ENCODE results near the gene PTPRN2.

Gene PTPRN2

DNA sequence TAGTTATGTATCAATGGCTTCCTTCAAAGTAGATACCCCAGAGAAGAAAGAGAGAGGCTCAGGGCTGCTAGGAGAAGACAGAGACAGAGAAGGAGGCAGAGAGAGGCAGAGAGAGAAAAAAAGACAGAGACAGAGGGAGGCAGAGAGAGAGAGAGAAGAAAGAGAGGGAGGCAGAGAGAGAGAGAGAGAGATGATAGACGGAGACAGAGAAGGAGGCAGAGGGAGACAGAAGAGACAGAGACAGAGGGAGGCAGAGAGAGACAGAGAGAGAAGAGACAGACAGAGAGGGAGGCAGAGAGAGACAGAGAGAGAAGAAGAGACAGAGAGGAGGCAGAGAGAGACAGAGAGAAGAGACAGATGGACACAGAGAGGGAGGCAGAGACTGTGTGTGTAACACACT is 1062.9 kb downstream of the PTPRN2 start:
- no peak for DNase-seq

DNA sequence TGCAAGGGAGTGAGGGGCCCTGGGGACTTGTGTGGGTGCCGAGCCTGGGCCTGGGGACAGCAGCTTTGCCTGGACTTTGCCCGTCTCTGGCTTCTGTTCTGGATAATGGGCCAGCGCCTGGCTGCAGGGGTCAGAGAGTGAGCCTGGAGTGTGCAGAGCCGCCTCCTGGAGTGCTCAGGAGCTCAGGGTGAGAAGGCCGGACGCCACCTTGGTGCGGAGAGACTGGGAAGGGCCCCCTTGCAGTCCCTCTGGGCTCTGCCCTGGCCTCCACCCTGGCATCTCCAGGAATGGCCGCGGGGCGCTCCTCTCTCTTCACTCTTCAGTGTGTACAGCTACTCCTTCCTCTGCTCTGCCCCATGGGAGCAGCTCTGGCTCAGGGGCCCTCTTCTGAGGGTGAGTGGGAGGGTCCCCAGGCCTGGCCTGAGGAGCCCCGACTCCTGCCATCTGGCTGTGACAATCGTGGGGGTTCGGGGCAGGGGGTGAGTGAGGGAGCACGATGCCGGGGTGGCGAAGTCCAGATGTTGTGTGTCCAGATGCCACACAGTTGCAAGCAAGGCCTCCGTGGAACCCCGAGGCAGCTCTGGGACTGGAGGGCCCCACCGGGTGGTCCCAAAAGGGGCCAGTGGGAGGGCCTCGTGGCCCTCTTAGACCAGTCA is 1063.7 kb downstream of the PTPRN2 start:
- no peak for DNase-seq

DNA sequence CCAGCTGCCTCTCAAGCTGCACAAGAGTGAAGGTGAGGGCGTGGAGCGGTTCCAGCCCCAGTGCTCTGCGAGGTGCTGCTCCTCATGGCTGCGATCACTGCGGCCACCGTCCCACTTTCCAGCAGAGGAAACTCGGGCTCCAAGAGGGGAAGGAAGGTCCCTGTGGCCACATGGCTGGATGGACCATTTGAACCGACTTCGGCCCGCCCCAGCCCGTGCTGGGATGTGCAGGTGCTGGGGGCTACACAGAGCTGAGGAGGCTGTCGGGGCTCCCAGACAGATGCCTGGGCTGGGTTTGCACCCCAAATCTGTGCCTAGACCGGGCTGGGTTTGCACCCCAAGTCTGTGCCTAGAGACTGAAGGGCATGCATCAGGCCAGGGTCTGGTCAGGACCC is 1064.3 kb downstream of the PTPRN2 start:
- DNase-seq = no peak

DNA sequence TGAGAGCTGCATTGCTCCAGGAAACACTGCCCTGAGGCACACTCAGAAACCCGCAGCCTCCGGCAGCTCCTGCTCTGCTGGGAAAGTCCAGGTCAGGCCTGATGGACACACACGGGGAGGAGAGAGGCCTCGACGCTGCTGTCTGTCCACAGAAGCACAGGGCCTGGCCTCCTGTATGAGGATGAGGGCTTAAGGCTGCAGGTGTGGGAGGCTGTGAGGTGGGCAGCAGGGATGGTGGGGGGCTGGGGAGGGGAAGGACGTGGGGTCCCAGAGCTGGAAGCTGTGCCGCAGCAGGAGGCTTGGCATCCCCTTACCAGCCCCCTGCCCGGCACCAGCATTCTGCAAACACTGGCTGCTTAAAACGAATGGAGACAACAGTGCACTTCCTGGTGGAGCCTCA is 1064.7 kb downstream of the PTPRN2 start:
- DNase-seq = no peak

DNA sequence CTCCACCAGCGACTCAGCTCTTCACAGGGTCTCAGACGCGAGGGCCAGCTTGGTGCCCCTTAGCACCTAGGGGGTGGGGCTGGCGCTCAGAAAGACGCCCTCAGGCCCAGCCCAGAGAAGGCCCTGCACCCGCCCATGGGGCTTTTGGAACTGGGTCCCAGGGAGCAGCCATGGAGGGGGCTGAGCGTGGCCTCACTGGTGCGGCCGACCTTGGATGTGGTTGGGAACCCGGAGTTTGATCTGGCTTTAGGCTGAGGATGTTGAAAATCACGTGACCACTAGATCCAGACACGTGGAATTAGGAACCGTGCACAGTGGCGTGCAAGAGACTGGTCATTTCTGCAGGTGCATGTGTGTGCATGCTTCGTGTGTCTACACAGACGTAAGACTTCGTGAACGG is 1065.4 kb downstream of the PTPRN2 start:
- DNase-seq = no peak

DNA sequence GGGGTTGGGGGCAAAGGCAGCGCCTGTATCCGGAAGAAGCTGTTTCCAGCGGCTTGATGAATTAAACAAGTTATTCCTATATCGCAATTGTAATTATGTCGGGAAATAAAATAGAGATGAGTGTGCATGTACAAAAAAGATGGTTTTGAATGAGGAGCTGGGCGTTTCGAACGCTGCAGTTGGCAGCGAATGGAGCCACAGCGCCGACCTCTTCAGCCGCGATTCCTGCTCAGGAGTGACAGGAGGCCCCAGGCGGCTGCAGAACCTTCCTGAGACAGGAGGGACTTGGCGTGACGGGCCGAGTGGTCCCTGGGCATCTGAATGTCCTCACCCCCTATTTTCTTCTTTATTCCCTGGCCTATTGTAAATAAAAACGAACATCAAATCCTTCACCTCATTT is 1065.9 kb downstream of the PTPRN2 start:
- DNase-seq = no peak

DNA sequence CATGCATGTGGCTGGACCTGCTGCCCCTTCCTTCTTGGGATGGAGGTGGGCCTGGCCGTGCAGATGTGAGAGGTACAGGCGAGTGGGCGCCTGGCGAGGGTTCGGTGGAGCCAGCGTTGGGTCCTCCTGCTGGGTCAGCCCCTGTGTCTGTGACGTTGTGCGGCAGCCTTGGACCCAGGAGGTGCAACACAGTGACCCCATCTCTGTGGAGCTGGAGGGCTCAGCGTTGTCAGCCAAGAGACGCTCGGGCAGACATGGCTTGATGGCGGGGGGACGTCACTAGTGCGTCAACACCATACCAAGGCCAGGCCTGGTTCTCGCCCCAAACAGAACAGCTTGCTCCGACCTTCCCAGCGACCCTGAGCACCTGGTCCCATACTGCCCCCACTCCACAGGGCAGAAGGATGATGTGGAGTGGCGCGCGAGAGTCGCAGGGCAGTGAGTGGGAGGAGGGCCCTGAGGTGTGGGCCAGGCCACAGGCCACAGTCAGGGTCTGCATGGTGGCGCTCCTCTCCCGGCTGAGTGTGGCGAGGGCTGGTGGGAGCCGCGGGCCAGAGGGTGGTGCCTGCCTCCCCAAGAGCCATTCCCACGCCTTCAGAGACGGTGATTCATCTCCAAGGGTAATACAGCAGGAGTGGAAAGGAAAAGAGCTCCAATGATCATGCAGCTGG is 1066.4 kb downstream of the PTPRN2 start:
- DNase-seq = no peak

DNA sequence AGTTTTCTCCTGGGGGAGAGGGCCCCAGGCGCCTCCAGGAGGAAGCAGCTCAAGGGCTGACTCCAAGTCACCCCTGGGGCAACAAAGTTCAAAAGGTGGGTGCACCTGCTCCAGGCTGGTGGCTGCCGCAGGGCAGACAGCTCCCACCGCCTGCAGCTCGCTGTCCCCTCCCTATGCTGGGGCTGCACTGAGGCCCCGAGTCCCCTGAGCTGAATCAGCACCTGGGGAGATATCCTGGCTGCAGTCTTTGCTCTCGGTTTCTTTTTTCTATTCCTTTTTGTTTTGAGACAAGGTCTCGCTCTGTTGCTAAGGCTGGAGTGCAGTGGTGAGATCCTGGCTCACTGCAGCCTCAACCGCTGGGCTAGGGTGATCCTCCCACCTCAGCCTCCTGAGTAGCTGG is 1067.4 kb downstream of the PTPRN2 start:
- no peak for DNase-seq

DNA sequence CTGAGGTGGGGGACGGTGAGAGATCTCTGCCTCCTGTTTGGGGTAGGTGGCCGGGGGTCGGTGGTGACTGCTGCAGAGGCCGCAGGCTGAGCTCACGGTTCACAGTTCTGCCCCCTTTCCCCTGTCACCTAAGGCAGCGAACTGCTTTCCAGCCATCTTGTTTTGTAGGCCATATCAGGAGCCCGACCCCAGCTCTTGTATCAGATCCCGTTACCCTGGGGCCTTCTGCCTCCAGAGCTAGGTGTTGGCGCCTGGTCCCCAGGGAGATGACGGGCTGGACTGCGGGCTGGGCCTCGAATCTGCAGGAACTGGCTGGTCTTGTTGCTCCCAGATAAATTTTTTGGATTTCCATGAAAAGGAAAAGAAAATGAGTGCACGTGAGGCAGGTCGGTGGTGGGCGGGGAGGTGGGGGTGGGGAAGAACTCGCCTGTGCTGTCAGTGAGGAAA is 1067.8 kb downstream of the PTPRN2 start:
- no peak for DNase-seq

DNA sequence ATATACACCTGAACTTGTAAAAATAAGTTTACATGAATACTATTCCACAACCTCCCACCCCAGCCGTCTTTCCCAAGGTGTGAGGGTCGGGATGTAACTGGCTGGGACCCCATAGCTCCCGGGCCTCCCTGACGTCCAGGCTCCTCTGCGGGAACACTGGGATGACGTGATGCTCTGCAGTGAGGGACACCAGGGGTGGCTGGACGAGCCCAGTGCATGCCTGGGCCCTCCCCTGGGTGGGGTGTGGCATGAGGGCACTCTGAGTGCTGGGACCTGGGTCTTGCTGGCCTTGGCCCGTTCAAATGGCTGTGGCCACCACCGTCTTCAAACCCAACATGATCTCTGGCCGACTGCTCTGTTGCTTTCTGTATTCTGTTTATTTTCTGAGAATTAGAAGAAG is 1068.4 kb downstream of the PTPRN2 start:
- DNase-seq = no peak

DNA sequence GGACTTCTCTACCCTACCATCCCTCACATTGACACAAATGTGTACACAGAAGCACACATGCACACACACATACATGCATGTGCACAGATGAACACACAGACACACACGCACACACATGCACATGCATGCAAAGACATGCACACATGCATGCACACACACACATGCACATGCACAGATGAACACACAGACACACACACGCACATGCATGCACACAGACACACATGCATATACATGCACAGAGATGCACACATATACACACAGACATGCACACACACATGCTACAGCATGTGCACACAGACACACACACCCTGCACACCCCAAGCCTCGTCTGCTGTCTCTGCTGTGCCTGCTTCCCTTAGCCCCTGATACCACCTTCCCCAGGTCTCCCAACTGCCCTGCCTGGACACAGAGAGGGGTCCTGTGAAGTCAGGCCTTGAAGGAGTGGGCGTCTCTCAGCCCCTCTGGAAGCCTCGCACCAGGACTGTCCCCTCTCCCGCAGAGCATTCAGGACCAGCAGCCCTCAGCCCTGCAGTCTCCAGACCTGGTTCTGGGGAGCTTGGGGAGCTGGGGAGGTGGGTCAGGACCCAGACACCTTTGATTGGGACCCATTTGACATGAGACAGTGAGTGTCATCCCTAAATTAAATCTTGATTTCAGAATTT is 1069.0 kb downstream of the PTPRN2 start:
- no peak for DNase-seq

DNA sequence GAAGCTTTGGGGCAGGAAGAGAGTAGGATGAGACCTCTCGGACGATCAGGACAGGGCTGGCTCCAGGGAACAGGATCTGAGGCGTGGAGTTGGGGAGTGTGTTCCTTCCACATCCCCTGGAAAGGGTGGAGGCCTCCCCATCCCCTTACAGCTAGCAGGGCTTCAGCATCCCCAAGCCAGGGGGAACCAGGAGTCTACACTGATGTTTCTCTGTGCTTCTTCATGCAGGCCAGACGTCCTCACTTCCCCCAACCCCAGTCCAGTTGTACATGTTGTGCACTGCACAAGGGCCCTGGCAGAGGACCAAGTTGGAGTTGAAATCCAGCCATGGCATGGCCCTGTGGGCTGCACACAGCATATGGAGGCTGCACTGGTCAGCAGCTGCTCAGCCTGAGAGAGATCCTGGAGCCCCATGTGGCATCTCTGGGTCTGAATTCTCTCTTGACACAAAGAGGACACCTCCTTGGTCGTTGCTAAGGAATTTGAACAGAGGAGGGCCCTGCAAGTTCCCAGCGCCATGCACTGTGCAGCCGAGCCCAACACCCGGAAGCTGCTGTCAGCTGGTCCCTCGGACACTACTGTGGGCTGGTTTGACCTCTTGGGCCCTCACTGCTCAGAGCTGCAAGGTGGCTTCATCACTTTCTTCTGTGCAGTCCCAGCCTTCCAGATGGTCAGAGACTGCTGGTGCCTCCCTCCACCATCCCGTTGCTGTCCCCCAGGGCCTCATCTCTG is 1069.7 kb downstream of the PTPRN2 start:
- DNase-seq = no peak

DNA sequence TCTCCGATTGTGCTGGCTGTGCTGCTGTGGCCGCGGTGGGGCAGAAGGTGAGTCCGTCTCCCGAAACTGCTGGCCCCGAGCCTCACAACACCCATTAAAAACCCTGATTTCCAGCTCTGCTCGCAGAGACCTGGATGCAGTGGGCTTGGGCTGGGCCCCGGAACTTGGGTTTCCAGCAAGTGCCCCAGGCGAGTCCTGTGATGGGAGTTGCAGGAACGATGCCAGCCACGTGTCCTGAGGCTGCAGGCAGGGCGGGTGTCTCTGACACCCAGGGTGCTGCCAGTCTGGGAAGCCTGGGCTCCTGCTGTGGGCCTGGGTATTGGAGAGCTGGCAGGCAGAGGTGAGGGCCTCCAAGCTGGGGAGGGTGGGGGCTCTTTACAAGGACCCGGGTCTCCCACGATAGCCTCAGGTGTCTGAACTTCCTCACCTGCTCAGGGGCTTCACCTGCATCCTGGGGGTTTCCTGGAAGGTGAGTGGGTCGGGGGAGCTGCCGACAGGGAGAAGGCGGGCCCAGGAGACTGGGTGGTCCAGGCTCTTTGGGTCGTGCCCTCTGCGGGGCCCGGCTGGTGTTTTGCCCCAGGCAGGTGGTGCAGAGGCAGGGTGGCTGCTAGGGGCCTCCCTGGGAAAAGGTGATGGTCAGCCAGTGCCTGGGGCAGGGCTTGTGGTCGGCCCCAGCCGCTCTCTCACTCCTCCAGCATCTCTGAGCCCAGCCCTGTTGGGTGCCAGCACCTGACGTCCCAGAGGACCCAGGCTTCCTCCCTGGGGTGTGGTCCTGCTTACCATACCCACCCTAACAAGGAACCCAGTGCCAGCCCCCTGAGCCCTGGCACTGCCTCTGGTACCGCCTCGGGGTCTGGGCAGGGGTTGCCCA is 1070.5 kb downstream of the PTPRN2 start:
- DNase-seq = no peak

DNA sequence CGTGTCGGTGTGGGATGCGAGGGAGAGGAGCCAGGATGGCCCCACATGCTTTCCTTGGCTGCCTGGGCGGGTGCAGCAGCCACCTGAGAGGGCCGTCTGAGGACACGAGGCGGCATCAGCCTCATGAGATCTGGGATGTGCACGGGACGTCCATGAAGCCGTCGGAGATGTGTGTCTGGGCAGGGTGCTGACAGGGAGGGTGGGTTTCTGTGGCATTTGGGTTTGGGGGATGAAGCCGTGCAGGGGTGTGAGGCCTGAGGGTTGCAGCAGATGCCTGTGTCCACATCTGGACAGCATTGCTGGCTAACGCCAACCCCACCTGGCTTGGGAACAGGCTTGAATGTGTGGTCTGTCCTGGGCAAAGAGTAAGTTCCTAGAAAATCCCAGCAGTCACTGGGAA is 1071.3 kb downstream of the PTPRN2 start:
- DNase-seq = no peak

DNA sequence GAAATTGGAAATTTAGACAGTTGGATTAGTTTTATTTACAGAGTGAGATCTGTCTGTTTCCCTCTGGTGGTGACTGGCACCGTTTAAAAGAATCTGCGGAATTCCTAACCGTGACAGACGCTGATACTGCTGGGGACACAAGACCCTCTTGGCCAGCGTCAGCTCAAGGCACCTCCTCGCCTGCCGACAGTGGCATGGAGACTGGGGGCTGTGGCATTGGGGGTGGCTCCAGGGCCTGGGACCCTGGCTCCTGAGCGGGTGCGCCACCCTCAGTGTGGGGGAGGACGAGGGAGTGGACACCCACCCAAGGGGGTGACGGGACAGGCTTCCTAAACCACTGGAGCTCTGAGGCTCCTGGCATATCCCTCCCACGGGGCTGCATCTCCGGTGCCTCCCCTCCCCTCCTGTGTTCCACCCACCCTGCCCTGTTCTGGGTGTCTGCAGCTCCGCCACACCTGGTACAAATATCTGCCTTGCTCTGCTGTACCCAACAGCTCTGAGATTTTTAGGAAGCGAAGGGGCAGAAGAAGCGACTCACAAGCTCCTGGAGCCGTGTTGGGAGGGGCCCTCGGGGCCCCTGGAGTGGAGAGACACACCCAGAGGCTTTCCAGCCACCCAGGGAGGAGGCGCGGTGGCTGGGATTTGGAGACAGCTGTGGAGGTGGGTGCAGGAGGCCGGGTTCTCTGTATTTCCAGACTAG is 1072.1 kb downstream of the PTPRN2 start:
- no peak for DNase-seq

DNA sequence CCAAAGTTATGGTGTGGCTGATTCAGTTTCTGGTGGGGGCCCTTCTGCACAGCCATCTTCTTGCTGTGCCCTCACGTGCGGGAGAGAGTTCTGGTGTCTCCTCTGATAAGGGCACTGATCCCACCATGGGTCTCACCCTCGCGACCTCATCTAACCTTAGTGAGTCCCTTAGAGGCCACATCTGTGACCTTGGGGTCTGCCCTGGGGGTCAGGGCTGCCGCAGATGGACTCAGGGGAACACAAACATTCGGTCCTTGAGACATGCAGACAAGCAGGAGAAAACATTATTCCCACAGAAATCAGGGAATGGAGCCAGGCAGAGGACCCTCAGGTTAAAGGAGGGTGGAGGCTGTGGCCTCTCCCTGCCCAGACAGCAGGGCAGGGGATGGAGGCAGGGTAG is 1072.9 kb downstream of the PTPRN2 start:
- DNase-seq = no peak

DNA sequence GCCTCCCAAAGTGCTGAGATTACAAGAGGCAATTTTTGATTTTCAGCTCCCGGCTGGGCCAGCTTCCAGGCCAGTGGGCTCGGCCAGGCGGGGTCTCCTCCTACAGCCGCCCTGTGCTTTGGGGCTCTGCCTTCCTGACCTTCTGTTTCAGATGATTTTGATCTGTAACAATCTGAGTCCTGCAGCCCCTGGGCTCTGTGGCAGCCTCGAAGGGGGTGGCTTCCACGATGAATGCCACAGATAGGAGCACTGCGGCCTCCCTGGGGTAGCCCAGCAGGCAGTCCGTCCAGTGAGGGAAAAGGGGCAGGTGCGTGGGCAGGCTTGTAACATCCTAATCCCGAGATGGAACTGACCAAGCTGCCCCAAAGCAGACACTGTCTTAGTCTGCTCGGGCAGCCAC is 1073.3 kb downstream of the PTPRN2 start:
- DNase-seq = peak in 1 of 3 experiments; percentile 27

DNA sequence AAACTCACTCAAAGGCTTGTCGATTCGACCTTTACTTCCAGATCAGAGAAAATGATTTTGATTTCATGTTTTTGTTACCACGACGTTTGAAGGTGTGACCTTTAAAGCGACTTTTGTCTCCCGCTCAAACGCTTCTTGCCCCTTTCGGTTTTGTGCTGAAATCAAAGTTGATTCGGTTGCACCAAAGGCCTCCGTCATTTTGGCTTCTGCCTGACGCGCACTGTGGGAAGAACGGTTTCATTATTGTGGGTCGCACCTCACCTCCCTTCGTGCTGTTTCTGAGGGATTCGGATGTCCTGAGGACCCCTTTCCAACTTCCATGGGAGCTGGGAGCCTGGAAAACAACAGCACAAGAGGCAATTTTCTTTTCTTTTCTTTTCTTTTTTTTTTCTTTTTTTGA is 1073.9 kb downstream of the PTPRN2 start:
- no peak for DNase-seq

DNA sequence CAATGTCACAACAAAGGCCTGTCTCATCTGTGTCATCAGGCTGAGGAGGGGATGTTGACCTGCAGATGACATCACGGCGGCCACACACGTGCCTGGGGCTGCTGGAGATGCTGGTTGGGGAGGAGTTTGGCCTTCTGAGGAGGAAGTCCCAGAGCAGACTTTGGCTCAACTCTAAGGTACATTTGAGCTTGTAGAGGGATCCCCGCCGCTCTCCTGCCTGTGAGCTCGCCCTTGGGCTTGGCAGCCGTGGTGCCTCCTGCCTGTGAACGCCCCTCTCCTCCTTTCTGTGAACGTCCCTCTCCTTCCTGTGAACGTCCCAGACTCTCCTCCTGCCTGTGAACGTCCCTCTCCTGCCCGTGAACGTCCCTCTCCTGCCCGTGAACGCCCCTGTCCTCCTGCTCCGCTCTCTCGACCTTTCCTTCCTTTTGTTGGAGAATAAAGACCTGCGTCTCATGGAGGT is 1074.4 kb downstream of the PTPRN2 start:
- no peak for DNase-seq

DNA sequence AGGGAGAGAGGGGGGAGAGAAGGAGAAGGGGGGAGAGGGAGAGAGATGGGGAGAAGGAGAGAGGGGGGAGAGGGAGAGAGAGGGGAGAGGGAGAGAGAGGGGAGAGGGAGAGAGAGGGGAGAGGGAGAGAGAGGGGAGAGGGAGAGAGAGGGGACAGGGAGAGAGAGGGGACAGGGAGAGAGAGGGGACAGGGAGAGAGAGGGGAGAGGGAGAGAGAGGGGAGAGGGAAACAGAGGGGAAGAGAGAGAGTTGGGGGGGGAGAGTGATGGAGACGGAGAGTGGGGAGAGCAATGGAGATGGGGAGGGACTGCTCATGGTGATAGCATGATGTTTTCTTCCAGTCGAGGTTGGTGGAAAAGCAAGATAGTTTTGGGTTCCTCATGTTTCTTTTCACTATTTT is 1078.4 kb downstream of the PTPRN2 start:
- DNase-seq = no peak

DNA sequence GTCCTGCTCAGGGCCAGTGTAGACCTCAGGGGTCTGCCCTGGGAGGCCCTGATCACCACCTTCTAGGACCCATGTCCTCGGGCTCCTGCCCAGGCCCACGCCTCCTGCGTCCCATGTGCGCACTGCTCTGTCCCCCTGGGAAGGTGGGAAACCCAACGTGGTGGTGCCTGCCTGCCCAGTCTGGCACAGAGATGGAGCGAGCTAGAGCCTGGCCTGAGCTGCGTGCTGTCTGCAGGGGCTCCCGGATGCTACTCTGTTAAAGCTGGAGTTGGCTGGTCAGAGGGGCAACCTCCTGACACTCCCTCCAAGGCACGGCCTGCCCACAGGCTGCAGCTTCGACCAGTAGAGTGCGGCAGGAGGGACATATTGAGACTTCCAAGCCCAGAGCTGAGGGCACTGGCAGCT is 1079.1 kb downstream of the PTPRN2 start:
- no peak for DNase-seq

DNA sequence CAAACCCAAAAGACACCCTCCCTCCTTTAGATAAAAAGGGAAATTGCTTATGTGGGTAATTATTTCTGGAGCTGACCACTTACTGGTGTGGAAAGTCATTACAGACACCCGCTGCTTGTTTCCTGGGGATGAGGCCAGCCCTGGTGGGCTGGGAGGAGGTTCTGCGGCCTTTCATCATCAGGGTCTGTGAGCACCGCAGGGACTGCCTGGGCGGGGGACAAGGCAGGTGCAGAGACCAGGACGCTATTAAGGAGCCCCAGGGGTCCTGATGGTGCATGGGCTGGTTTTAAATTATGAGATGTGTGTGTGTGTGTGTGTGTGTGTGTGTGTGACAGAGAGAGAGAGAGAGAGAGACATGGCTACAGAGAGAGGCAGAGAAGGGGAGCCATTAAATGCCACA is 1079.6 kb downstream of the PTPRN2 start:
- peak in 2 of 3 experiments; percentile 90 to 98 for DNase-seq
